ENCODE measurements around the gene ADGRB2.

Gene ADGRB2

GRCh38 chr1:31706384-31707058 is 57.6 kb downstream of the ADGRB2 start:
- H3K4me3 Mint-ChIP-seq = no peak overlapping the region
- peak overlapping the region in 1 of 2 donors; percentile 76 for H3K27ac Mint-ChIP-seq
- peaks cover 26 to 31% of the 10 kb centered on the region in 2 donors for H3K4me1 Mint-ChIP-seq (ENCODE audit: low read depth in 2 of 2)
- H3K36me3 Mint-ChIP-seq (ENCODE audit: insufficient read depth) = no peaks in the 10 kb centered on the region
- H3K27me3 Mint-ChIP-seq = peaks cover 9 to 18% of the 10 kb centered on the region in 2 donors
- no peaks in the 10 kb centered on the region for H3K9me3 Mint-ChIP-seq
- ATAC-seq (replicated peaks) (no peak), DNase-seq (no peak)

GRCh38 chr1:31705080-31705866 is 58.9 kb downstream of the ADGRB2 start:
- Mint-ChIP-seq H3K4me3 (peak overlapping the region; percentile 61 to 71), H3K9me3 (no peaks in the 10 kb centered on the region), H3K4me1 (ENCODE audit: low read depth in 2 of 2) (peaks cover 34 to 37% of the 10 kb centered on the region in 2 donors), H3K27ac (peak overlapping the region; percentile 66 to 86), H3K27me3 (peaks cover 9 to 18% of the 10 kb centered on the region in 2 donors), H3K36me3 (ENCODE audit: insufficient read depth) (peaks cover 4% of the 10 kb centered on the region)
- DNase-seq = peak; percentile 43 to 66 (median 65)
- ATAC-seq (replicated peaks) = peak; percentile 94

- no peak for ATAC-seq (replicated peaks)
- peaks cover 9 to 18% of the 10 kb centered on the region in 2 donors for H3K27me3 Mint-ChIP-seq
- peak overlapping the region; percentile 66 to 86 for H3K27ac Mint-ChIP-seq
- H3K9me3 Mint-ChIP-seq = no peaks in the 10 kb centered on the region
- H3K36me3 Mint-ChIP-seq (ENCODE audit: insufficient read depth) = peaks cover 4% of the 10 kb centered on the region
- no peak for DNase-seq
- peak overlapping the region; percentile 61 to 71 for H3K4me3 Mint-ChIP-seq
- H3K4me1 Mint-ChIP-seq (ENCODE audit: low read depth in 2 of 2) = peaks cover 42 to 43% of the 10 kb centered on the region in 2 donors
Measured at GRCh38 chr1:31704271-31705079, 59.7 kb downstream of the ADGRB2 start.

GRCh38 chr1:31703431-31704270 is 60.5 kb downstream of the ADGRB2 start, which contains the start of gene COL16A1:
TSS of gene COL16A1 (minus strand) at chr1:31704017. CDS start at chr1:31702193, 1,824 bp downstream.
- Mint-ChIP-seq H3K4me3 (peak within 1 kb of the TSS; percentile 61 to 71), H3K27me3 (peaks cover 3 to 17% of the 10 kb centered on the region in 2 donors)
- no peak for ATAC-seq (replicated peaks)

GRCh38 chr1:31702836-31703404 is 61.2 kb downstream of the ADGRB2 start:
- Mint-ChIP-seq H3K36me3 (ENCODE audit: insufficient read depth) (peaks cover 4% of the 10 kb centered on the region), H3K4me1 (ENCODE audit: low read depth in 2 of 2) (peaks cover 48 to 50% of the 10 kb centered on the region in 2 donors), H3K27me3 (peaks cover 0 to 10% of the 10 kb centered on the region in 2 donors), H3K27ac (peak overlapping the region in 1 of 2 donors; percentile 75), H3K4me3 (no peak overlapping the region), H3K9me3 (no peaks in the 10 kb centered on the region)
- ATAC-seq (replicated peaks) (no peak), DNase-seq (no peak)

More at GRCh38 chr1:31703431-31704270, 60.5 kb downstream of the ADGRB2 start, which contains the start of gene COL16A1:
- H3K27ac Mint-ChIP-seq = peak within 1 kb of the TSS; percentile 66 to 86
- H3K9me3 Mint-ChIP-seq = no peaks in the 10 kb centered on the region
- peaks cover 47 to 50% of the 10 kb centered on the region in 2 donors for H3K4me1 Mint-ChIP-seq (ENCODE audit: low read depth in 2 of 2)
- no peak for DNase-seq
- H3K36me3 Mint-ChIP-seq (ENCODE audit: insufficient read depth) = peaks cover 4% of the 10 kb centered on the region

- Mint-ChIP-seq H3K36me3 (ENCODE audit: insufficient read depth) (peaks cover 4% of the 10 kb centered on the region), H3K27me3 (peaks cover 0 to 9% of the 10 kb centered on the region in 2 donors), H3K9me3 (no peaks in the 10 kb centered on the region), H3K4me3 (no peak overlapping the region), H3K27ac (peak overlapping the region; percentile 29 to 53), H3K4me1 (ENCODE audit: low read depth in 2 of 2) (peaks cover 38 to 46% of the 10 kb centered on the region in 2 donors)
- DNase-seq (peak in 1 of 3 experiments; percentile 16), ATAC-seq (replicated peaks) (no peak)
Measured at GRCh38 chr1:31701091-31701736, 62.9 kb downstream of the ADGRB2 start.

GRCh38 chr1:31700468-31701090 is 63.6 kb downstream of the ADGRB2 start:
- ATAC-seq (replicated peaks) = no peak
- Mint-ChIP-seq H3K27me3 (peaks cover 0 to 9% of the 10 kb centered on the region in 2 donors), H3K27ac (peak overlapping the region; percentile 29 to 53), H3K36me3 (ENCODE audit: insufficient read depth) (peaks cover 4% of the 10 kb centered on the region), H3K4me1 (ENCODE audit: low read depth in 2 of 2) (peaks cover 34 to 41% of the 10 kb centered on the region in 2 donors), H3K4me3 (no peak overlapping the region), H3K9me3 (no peaks in the 10 kb centered on the region)
- DNase-seq = no peak

- peaks cover 23 to 29% of the 10 kb centered on the region in 2 donors for H3K4me1 Mint-ChIP-seq (ENCODE audit: low read depth in 2 of 2)
- peaks cover 0 to 1% of the 10 kb centered on the region in 2 donors for H3K27me3 Mint-ChIP-seq
- H3K4me3 Mint-ChIP-seq = peak overlapping the region; percentile 42 to 48
- peak overlapping the region; percentile 45 to 53 for H3K27ac Mint-ChIP-seq
- H3K36me3 Mint-ChIP-seq (ENCODE audit: insufficient read depth) = peaks cover 4% of the 10 kb centered on the region
- DNase-seq (peak; percentile 26 to 30 (median 29)), ATAC-seq (replicated peaks) (peak; percentile 85)
- H3K9me3 Mint-ChIP-seq = no peaks in the 10 kb centered on the region
Measured at GRCh38 chr1:31699341-31699891, 64.7 kb downstream of the ADGRB2 start.

GRCh38 chr1:31697369-31697984 is 66.7 kb downstream of the ADGRB2 start:
- Mint-ChIP-seq H3K4me3 (no peak overlapping the region), H3K27ac (peak overlapping the region; percentile 73 to 83), H3K36me3 (ENCODE audit: insufficient read depth) (peaks cover 4% of the 10 kb centered on the region), H3K27me3 (no peaks in the 10 kb centered on the region), H3K9me3 (no peaks in the 10 kb centered on the region), H3K4me1 (ENCODE audit: low read depth in 2 of 2) (peaks cover 22 to 28% of the 10 kb centered on the region in 2 donors)
- DNase-seq (no peak), ATAC-seq (replicated peaks) (no peak)

GRCh38 chr1:31696242-31696641 is 67.9 kb downstream of the ADGRB2 start:
- H3K27me3 Mint-ChIP-seq = no peaks in the 10 kb centered on the region
- no peak overlapping the region for H3K27ac Mint-ChIP-seq
- peaks cover 22 to 28% of the 10 kb centered on the region in 2 donors for H3K4me1 Mint-ChIP-seq (ENCODE audit: low read depth in 2 of 2)
- no peaks in the 10 kb centered on the region for H3K9me3 Mint-ChIP-seq
- no peak overlapping the region for H3K4me3 Mint-ChIP-seq
- ATAC-seq (replicated peaks) (no peak), DNase-seq (no peak)
- peaks cover 4% of the 10 kb centered on the region for H3K36me3 Mint-ChIP-seq (ENCODE audit: insufficient read depth)

GRCh38 chr1:31695327-31695726 is 68.8 kb downstream of the ADGRB2 start:
- Mint-ChIP-seq H3K27ac (no peak overlapping the region), H3K9me3 (no peaks in the 10 kb centered on the region), H3K36me3 (ENCODE audit: insufficient read depth) (no peaks in the 10 kb centered on the region), H3K4me1 (ENCODE audit: low read depth in 2 of 2) (peaks cover 17 to 21% of the 10 kb centered on the region in 2 donors), H3K27me3 (no peaks in the 10 kb centered on the region), H3K4me3 (no peak overlapping the region)
- ATAC-seq (replicated peaks) (no peak), DNase-seq (no peak)

Measured in effector memory CD8-positive, alpha-beta T cell (primary cell).